Left renal cortex interstitium (tissue), 4 donors: Measurements from ENCODE around the gene PSRC1. TPM values are rescaled to one million over a fixed set of nuclear protein-coding genes. Genes with fewer than 3 reads are reported as not detected.

Experiments
- DNase-seq, 4 donors: peaks; one replicate each; pipeline ENCODE4 v3.0.0-alpha.2; 2013; ENCODE audit warnings: low read depth in 4 of 4, low spot score in 2 of 4, missing footprints in 1 of 4
- polyA plus RNA-seq, 4 donors: library from polyadenylated mRNA; unstranded; fragments of 120-200 nt; gene quantifications; one replicate each; pipeline ENCODE4 v1.2.1, GENCODE V29; 2013; ENCODE audit not compliant: insufficient read length in 4 of 4

The PSRC1 gene
- polyA plus RNA-seq, 4 donors = 22.2 to 29.6 (median 27.6) TPM

DNA sequence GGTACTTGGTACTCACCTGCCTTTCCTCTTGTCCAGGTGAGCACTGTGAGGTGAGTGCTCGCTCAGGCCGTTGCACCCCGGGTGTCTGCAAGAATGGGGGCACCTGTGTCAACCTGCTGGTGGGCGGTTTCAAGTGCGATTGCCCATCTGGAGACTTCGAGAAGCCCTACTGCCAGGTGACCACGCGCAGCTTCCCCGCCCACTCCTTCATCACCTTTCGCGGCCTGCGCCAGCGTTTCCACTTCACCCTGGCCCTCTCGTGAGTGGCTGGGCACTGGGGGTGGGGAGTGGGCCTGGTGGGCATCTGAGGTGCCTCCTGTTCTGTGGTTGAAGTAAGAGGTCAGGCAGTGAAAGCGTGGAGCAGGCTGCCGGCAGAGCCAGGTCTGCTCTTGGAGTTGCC is 21.9 kb downstream of the PSRC1 start:
- no peak for DNase-seq

DNA sequence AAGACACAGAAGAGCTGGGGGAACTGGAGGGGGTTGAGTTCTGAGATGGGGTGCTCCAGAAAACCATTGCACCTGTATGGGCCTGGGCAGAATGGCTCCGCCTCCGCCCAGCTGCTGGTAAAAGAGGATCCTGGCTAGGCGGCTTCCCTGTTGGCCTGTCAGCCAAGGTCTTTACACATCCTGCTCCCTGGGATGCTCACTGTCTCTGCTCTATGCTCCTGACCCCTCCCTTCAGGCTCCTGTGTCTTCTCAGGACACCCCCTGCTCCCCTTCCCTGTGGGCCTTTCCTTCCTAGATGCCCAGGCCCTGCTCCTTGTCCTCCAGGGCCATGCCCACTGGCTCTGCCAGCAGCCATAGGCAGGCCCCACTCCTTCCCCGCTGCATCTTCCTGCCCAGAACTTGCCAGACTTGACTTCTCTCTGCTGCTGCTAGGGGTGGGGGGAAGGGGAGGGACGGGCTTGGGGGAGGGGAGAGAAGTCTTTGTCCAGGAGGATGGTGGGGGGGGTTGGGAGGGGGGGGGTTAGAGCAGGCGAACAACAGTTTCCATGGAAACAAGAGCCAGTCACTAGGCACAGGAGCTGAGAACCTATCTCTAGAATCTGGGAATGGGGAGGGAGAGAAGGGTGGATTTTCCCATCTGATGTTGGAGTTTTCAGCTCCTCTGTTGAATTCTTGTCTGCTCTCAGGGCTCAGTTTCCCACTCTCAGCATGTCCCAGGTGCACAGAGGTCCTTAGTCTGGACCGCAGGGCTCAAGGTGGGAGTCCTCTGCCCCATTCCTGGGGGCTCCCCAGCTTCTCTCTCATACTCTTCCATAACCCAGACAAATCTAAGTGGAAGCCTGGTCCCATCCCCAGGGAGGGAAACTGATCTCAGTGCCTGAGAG is 23.0 kb downstream of the PSRC1 start:
- no peak for DNase-seq

DNA sequence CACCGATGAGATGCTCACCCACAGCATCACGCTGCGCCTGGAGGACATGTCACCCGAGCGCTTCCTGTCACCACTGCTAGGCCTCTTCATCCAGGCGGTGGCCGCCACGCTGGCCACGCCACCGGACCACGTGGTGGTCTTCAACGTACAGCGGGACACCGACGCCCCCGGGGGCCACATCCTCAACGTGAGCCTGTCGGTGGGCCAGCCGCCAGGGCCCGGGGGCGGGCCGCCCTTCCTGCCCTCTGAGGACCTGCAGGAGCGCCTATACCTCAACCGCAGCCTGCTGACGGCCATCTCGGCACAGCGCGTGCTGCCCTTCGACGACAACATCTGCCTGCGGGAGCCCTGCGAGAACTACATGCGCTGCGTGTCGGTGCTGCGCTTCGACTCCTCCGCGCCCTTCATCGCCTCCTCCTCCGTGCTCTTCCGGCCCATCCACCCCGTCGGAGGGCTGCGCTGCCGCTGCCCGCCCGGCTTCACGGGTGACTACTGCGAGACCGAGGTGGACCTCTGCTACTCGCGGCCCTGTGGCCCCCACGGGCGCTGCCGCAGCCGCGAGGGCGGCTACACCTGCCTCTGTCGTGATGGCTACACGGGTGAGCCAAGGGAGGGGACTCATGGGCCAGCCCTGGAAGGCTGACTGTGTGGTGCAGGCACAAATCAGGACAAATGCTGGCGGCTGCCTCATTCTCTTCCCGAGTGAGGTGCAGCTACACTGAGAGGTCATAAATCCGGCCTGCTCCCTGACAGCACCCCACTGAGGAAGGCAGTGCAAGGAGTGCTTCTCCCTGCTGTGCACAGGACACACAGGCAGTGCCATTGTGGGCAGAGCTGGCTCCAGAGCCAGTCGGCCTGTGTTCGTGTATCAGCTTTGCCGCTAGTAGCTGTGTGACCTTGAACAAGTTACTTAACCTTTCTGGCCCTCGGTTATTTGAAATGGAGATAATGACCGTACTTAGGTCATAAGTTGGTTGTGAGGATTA is 24.2 kb downstream of the PSRC1 start:
- DNase-seq = no peak

DNA sequence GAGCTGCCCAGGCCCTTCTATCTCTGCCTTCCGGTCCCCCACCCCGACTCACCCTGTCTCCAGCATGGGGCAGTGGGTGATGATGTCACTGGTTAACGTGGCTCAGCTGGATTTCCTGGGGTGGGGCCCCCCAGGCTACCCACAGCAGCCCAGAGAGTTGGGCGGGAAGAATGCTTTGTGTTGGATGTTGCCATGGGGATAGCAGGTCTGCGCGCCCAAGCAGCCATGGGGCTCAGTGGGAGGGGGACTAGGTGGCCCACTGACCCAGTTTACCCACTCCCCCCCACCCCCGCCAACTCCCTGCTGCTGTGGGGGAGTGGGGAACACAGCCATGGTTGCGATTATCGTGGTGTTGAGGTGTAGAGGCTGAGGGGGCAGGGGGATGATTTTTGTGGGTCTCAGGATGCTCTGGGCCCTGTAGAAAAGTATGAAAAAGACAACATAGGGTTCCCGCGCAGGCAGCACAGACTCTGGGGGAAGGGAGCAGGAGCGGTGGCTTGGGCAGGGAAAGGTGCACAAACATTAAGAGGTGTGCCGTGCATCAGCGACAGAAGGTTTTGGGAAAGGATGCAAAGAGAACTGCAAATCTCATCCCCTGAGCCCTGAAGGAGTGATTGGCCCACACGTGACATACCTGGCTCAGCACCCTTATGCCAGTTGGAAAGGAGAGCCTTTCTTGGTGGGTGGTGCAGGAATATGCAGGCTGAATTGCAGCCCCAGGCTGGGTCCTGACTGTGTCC is 25.1 kb downstream of the PSRC1 start:
- no peak for DNase-seq

DNA sequence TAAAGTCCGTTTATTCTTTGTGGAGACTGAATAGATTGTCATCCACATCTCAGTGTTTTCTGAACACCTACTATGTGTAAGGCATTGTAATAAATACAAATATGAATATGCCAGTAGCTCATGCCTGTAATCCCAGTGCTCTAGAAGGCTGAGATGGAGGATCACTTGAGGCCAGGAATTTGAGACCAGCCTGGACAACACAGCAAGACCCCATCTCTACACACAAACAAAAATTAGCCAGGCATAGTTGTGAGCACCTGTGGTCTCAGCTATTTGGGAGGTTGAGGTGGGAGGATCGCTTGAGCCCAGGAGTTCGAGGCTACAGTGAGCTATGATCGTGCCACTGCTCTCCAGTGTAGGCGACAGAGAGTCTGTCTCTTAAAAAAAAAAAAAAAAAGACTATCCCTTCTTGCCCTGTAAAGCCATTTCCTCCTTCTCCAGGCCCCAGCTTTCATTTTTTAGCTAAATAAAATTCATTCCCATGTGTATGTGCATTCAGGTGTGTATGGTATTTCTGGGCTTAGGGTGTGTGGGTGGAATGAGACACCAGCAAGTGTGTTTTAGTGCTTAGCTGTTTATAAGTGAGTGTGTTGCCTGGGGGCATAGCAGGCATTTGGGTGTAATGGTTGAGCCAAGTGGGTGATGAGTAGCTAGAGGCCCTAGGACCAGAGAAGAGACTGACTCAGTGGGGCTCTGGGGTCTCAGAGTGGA is 25.8 kb downstream of the PSRC1 start:
- DNase-seq = no peak

DNA sequence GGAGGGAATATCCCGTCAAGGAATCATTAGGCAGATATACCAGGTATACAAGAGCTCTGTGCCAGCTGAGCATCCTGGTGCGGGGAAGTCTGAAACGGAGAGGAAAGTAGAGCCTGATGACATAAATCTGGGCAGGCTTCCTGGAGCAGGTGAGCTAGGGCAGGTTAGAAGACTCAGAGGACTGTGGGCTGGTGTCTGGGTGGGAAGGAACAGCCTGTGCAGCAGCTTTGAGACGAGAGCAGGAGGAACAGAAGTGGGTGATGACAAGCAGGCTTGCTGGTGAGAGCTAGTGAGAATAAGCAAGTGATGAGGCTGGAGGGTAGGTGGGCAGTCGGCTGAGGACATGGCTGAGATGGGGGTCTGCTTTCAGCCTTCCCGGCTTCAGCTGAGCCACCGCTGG is 26.9 kb downstream of the PSRC1 start:
- DNase-seq = no peak

DNA sequence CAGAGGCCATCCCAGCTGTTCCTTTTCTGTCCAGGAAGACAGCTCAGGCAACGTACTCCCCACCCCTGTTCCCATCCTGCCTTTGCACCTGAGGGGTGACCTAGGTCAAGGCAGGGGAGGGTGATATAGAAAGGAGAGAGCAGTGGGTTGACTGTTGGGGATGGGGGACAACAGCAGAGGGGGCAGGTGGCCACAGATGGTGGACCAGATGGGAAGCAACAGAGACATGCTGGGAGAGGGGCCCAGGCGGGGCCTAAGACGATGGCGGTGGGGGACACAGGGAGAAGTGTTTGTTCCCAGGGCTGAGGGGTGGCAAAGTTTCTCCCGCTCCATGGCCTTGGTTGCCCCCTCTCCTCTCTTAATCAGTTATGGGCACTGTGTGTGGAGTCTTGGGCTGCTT is 27.3 kb downstream of the PSRC1 start:
- DNase-seq = no peak

DNA sequence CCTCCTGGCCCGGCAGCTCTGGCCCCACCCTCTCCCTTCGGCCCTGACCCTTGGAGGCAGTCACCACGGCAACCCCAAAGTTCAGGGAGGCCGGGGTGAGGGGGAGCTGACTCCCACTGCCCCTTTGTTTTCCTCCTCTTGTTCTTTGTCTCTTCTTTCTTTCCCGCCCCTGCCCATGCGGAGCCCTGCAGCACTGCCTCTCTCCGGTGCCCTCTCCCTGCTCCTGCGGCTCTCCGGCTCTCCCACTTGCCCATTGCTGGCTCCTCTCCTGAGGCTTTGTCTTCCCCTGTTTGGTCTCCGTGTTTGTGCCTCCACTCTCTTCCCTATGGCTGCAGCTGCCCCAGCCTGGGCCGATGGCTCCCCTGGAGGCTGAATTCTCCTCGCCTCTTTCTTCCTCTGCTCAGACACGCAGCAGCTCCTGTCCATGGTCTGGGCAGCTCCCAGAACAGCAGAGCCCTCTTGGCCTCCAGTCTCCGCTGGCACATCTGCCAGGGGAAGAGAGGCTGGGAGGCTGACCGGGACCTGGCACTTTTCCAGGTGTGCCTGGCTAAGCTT is 27.8 kb downstream of the PSRC1 start:
- DNase-seq = no peak

DNA sequence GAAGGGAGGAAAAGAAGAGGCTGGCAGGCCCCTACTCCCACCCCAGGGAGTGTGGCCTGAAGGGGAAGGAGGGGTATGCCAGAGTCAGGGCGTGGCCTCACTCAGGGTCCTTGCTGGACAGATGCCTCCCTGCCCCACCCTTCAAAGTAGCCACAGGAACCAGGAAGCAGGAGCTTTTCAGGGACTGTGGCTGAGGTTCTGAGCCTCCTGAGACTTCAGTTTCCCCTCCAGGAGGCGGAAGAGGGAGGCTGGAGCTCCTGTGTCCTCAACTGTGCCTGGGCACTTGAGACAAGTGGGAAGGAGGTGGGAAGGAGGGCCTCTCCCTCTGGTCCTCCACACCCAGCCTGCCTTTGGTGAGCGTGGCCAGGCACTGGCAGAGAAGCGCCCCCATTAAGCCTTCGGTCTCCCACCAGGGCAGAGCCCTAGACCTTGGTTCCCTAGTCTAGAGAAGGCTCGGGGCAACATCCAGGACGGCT is 28.3 kb downstream of the PSRC1 start:
- DNase-seq = no peak

DNA sequence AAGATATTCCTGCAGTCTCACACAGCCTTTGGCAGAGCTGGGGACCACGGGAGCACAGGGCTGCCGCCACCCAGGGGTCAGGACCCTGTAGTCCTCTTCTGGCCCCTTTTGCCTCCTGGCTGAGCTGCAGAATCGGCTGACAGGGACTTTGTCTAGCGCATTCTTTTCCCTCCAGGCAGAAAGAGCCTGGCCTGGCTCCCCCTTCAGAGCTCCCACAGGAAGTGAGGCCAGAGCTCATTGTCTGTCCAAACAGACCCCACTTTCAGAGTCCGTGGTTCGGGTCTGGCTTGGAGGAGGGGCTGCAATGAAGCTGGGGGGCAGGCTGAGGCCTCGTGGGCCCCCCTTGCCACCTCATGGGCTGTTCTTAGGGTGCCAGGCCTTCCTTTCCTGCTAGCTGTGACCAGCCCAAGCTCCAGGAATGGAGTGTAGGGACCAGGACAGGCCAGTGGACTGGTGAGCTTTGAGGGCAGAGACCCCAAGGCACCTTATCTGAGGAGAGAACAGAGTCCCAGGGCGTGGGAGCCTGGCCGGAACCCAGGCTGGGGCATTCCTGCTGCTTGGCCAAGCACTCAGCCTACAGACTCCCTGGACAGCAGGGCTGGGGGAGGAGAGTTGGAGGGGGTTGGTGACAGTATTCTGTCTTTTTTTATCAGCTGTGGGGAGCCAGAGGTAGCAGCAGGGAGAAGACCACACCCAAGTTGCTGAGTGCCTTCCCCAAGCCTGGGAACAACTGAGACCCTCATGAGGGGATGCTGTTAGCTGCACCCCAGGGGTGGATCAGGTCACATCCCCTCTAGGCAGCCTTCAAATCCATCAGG is 28.9 kb downstream of the PSRC1 start:
- DNase-seq = no peak

DNA sequence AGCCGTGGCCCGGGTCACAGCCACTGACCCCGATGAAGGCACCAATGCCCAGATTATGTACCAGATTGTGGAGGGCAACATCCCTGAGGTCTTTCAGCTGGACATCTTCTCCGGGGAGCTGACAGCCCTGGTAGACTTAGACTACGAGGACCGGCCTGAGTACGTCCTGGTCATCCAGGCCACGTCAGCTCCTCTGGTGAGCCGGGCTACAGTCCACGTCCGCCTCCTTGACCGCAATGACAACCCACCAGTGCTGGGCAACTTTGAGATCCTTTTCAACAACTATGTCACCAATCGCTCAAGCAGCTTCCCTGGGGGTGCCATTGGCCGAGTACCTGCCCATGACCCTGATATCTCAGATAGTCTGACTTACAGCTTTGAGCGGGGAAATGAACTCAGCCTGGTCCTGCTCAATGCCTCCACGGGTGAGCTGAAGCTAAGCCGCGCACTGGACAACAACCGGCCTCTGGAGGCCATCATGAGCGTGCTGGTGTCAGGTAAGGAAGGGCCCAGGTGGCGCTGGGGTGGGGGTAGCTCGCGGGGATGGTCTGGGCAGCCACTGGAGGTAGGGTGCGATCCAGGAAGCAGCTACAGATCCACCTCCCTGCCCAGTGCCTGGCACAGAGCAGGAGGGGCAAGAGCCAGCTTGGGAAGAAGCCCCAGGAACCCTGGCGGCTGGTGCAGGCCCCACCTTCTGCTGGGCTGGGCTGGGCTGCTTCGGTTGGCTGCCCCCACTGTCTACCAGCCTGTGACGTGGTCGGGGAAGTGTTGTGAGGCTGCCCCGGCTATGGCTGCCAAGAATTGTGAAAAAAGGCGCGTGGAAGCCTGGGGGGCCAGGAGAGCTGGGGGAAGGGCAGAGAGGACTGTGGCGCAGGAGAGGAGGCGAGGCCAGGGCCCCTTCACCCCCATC is 29.8 kb downstream of the PSRC1 start:
- DNase-seq = no peak

DNA sequence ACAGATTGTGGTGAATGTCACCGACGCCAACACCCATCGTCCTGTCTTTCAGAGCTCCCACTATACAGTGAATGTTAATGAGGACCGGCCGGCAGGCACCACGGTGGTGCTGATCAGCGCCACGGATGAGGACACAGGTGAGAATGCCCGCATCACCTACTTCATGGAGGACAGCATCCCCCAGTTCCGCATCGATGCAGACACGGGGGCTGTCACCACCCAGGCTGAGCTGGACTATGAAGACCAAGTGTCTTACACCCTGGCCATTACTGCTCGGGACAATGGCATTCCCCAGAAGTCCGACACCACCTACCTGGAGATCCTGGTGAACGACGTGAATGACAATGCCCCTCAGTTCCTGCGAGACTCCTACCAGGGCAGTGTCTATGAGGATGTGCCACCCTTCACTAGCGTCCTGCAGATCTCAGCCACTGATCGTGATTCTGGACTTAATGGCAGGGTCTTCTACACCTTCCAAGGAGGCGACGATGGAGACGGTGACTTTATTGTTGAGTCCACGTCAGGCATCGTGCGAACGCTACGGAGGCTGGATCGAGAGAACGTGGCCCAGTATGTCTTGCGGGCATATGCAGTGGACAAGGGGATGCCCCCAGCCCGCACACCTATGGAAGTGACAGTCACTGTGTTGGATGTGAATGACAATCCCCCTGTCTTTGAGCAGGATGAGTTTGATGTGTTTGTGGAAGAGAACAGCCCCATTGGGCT is 30.6 kb downstream of the PSRC1 start:
- DNase-seq = no peak

DNA sequence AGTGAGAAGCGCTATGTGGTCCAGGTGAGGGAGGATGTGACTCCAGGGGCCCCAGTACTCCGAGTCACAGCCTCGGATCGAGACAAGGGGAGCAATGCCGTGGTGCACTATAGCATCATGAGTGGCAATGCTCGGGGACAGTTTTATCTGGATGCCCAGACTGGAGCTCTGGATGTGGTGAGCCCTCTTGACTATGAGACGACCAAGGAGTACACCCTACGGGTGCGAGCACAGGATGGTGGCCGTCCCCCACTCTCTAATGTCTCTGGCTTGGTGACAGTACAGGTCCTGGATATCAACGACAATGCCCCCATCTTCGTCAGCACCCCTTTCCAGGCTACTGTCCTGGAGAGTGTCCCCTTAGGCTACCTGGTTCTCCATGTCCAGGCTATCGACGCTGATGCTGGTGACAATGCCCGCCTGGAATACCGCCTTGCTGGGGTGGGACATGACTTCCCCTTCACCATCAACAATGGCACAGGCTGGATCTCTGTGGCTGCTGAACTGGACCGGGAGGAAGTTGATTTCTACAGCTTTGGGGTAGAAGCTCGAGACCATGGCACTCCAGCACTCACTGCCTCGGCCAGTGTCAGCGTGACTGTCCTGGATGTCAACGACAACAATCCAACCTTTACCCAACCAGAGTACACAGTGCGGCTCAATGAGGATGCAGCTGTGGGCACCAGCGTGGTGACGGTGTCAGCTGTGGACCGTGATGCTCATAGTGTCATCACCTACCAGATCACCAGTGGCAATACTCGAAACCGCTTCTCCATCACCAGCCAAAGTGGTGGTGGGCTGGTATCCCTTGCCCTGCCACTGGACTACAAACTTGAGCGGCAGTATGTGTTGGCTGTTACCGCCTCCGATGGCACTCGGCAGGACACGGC is 31.4 kb downstream of the PSRC1 start:
- no peak for DNase-seq

DNA sequence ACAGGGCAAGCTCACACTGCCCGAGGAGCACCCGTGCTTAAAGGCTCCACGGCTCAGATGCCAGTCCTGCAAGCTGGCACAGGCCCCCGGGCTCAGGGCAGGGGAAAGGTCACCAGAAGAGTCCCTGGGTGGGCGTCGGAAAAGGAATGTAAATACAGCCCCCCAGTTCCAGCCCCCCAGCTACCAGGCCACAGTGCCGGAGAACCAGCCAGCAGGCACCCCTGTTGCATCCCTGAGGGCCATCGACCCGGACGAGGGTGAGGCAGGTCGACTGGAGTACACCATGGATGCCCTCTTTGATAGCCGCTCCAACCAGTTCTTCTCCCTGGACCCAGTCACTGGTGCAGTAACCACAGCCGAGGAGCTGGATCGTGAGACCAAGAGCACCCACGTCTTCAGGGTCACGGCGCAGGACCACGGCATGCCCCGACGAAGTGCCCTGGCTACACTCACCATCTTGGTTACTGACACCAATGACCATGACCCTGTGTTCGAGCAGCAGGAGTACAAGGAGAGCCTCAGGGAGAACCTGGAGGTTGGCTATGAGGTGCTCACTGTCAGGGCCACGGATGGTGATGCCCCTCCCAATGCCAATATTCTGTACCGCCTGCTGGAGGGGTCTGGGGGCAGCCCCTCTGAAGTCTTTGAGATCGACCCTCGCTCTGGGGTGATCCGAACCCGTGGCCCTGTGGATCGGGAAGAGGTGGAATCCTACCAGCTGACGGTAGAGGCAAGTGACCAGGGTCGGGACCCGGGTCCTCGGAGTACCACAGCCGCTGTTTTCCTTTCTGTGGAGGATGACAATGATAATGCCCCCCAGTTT is 32.3 kb downstream of the PSRC1 start:
- DNase-seq = no peak

DNA sequence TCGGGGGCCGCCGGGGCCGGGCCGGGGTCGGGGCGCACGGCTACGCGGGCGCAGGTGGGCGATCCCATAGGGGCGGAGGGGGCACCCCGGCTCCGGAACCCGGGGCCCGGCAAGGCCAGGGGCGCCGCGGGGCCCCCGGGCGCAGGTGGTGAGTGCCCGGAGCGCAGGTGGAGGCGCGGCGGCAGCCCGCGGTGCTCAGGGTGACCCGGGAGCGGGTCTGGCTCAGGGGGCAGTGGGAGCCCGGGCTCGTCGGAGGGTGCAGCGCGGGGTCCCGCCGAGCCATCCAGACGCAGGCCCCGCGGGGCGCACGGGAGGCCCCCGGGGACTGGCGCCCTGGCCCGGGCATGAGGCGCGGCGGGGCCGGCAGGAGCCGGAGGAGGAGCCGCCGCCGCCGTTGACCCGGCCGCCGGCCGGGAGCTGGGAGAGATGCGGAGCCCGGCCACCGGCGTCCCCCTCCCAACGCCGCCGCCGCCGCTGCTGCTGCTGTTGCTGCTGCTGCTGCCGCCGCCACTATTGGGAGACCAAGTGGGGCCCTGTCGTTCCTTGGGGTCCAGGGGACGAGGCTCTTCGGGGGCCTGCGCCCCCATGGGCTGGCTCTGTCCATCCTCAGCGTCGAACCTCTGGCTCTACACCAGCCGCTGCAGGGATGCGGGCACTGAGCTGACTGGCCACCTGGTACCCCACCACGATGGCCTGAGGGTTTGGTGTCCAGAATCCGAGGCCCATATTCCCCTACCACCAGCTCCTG is 33.1 kb downstream of the PSRC1 start:
- no peak for DNase-seq
